ENCODE results near the gene CENPM. TPM values are rescaled to one million over a fixed set of nuclear protein-coding genes. Genes with fewer than 3 reads are reported as not detected.
"Not testable (repeated sequence)": the region's sequence is repeated elsewhere in the genome, so short reads cannot be mapped to it uniquely, and the experiment has no call there.

Gene CENPM
- total RNA-seq, 2 donors from 2014 or later, result 72.8 to 108 TPM

DNA sequence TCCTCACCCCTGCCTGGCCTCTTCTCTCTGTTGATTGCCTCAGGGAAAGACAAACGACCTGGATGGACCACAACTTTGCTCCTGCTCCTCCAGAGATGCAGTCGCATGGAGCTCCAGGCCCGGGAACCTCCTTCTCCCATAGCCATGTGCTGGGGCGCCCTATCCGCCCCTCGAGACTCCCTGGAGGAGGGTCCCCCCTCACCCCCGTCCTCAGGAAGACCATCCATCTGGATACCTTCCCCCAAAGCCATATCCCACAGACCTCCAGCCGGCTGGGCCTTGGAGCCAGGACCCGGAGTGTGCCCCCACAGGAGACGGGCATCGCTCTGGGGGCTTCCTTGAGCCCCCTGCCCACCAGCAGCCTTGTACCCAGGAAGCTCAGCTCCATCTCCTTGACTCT lies 24.5 kb upstream of the CENPM start:
- Mint-ChIP-seq H3K27ac (no peak overlapping the region), H3K9me3 (no peaks in the 10 kb centered on the region), H3K36me3 (peaks cover 0 to 5% of the 10 kb centered on the region in 2 donors)
- ATAC-seq (no peak), DNase-seq (ENCODE audit: low spot score in 2 of 2) (no peak)

- ATAC-seq (no peak), DNase-seq (ENCODE audit: low spot score in 2 of 2) (no peak)
- H3K36me3 Mint-ChIP-seq, result no peaks in the 10 kb centered on the region
- H3K9me3 Mint-ChIP-seq, result no peaks in the 10 kb centered on the region
- no peak overlapping the region for H3K27ac Mint-ChIP-seq
Observed at GRCh38 chr22:41970601-41971000, 23.6 kb upstream of the CENPM start.

DNA sequence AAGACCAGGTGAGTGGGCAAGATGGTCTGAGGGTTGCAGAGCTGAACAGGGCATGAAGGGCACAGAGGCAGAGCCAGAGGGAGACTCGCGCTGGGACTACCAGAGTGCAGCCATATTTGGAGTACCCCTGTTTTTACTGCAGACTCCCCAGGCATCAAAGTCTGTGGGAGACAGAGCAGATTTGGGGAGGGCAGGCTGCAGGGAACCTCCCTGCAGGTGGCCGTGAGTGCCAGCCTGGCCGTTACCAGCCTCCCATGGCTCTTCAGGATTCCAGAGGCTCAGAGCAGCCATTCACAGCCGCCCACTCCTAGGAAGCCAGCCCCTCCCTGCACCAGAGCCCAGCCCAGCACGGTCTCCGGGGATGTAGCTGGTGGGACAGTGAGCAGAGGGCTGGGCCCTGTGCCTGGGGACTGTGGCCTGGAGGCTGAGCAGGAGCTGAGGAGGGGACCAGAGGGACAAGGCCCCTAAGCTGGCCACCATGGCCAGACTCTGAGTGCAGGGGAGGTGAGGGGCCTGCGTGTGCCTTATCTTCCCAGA lies 22.2 kb upstream of the CENPM start, which contains the start of gene SEPTIN3:
Gene SEPTIN3 (plus strand): TSS at position 334 of the 537 bp plus-strand sequence. CDS start 2,050 bp downstream, outside the sequence.
- no peak for ATAC-seq
- Mint-ChIP-seq H3K27ac (no peak within 1 kb of the TSS), H3K9me3 (no peaks in the 10 kb centered on the region), H3K36me3 (no peaks in the 10 kb centered on the region)
- DNase-seq (ENCODE audit: low spot score in 2 of 2), result no peak

- no peaks in the 10 kb centered on the region for H3K36me3 Mint-ChIP-seq
Observed at GRCh38 chr22:41968601-41969000, 21.6 kb upstream of the CENPM start.

GRCh38 chr22:41966607-41967240 lies 19.8 kb upstream of the CENPM start:
- peak; percentile 75 to 95 for ATAC-seq
- Mint-ChIP-seq H3K9me3 (no peaks in the 10 kb centered on the region), H3K36me3 (no peaks in the 10 kb centered on the region)

More at GRCh38 chr22:41968601-41969000, 21.6 kb upstream of the CENPM start:
- ATAC-seq (no peak), DNase-seq (ENCODE audit: low spot score in 2 of 2) (no peak)
- Mint-ChIP-seq H3K9me3 (no peaks in the 10 kb centered on the region), H3K27ac (no peak overlapping the region)

DNA sequence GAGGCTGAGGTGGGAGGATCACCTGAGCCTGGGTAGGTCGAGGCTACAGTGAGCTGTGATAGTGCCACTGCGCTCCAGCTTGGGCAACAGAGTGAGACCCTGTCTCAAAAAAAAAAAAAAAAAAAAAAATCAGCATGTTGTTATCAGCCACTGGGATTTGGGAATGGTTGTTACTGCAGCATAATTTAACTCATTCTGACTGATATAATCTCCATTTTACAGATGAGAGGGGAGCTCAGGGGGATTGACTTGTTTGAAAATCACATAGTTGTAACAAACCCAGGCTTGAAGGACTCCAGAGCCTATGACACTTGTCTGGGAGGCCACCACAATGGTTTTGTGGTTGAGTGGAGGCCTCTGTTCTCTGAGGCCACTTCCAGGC lies 19.3 kb upstream of the CENPM start:
- DNase-seq (ENCODE audit: low spot score in 2 of 2) (no peak), ATAC-seq (no peak)
- Mint-ChIP-seq H3K27ac (peak overlapping the region in 1 of 2 donors; percentile 51), H3K9me3 (no peaks in the 10 kb centered on the region), H3K36me3 (no peaks in the 10 kb centered on the region)

More at GRCh38 chr22:41966607-41967240, 19.8 kb upstream of the CENPM start:
- H3K27ac Mint-ChIP-seq, result peak overlapping the region in 1 of 2 donors; percentile 51
- DNase-seq (ENCODE audit: low spot score in 2 of 2), result peak in 1 of 2 donors; percentile 36

- H3K9me3 Mint-ChIP-seq, result no peaks in the 10 kb centered on the region
- H3K36me3 Mint-ChIP-seq, result no peaks in the 10 kb centered on the region
- DNase-seq (ENCODE audit: low spot score in 2 of 2), result no peak
- ATAC-seq, result no peak
- H3K27ac Mint-ChIP-seq, result no peak overlapping the region
Observed at GRCh38 chr22:41964112-41964491, 17.1 kb upstream of the CENPM start.

DNA sequence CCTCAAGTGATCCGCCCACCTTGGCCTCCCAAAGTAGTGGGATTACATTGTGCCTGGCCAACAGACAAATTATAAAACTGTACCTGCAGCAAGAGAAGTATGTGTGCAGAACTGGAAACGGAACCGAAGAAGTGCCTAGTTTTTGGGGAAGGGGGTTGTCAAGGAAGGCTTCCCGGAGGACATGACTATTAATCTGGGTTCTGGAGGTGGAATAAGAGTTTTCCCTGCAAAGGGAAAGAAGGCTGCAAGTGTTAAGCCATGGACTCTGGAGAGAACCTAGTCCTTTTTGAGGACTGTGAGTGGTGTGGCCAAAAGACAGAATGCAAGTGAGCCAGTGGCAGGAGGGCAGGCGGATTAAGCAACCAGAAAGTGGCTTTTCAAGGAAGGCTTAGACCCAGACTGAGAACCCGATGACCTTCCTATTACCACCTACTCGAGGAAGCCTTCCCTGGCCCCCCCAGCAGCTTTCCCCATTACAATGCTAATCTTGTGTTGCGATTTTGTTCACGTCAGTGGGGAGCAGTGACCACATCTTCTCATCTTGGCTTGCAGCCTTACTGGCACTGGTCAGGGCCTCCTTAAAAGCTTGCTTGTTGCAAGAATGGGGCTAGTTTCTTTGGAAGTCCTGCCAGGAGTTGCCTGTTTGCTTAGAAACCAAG lies 16.6 kb upstream of the CENPM start:
- no peaks in the 10 kb centered on the region for H3K36me3 Mint-ChIP-seq
- no peak for DNase-seq (ENCODE audit: low spot score in 2 of 2)
- H3K9me3 Mint-ChIP-seq, result no peaks in the 10 kb centered on the region
- no peak for ATAC-seq
- no peak overlapping the region for H3K27ac Mint-ChIP-seq

DNA sequence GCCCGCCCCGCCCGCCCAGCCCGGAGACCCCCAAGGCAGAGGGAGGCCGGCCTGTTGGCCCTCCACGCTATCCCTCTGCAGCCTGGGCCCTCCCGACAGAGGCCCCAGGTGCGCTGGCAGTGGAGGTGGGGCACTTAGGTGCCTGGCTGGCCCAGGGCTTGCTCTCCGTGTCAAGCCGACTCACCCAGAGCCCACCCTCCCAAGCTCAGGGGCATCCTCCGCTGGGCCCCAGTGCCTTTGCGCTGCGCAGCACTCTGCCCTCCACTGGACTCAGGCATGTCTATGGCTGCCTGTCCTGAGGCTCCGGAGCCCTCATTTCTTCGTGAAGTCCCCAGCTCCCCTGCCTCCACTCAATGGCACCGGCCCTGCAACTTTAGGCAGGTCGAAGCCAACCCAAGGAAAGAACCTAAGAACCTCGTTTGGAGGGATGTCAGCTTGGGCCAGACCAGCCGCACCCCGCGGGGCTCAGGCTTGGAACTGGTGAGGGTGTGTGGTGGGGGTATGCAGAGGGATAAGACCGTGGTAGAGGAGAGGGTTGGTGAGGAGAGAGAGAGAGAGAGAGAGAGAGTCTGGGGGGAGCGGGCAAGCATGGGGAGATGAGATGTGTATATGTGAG lies 11.1 kb upstream of the CENPM start:
- peak in 1 of 2 donors; percentile 69 for ATAC-seq
- Mint-ChIP-seq H3K9me3 (no peaks in the 10 kb centered on the region), H3K27ac (no peak overlapping the region), H3K36me3 (no peaks in the 10 kb centered on the region)
- no peak for DNase-seq (ENCODE audit: low spot score in 2 of 2)

- H3K36me3 Mint-ChIP-seq, result peaks cover 0 to 5% of the 10 kb centered on the region in 2 donors
- no peak overlapping the region for H3K27ac Mint-ChIP-seq
- no peak for DNase-seq (ENCODE audit: low spot score in 2 of 2)
- no peaks in the 10 kb centered on the region for H3K9me3 Mint-ChIP-seq
- ATAC-seq, result no peak
Observed at GRCh38 chr22:41952713-41953112, 5.8 kb upstream of the CENPM start.

- ATAC-seq, result no peak
- H3K36me3 Mint-ChIP-seq, result peaks cover 0 to 10% of the 10 kb centered on the region in 2 donors
Observed at GRCh38 chr22:41951898-41952474, 5.0 kb upstream of the CENPM start, which contains the start of gene SMIM45. TSS of gene SMIM45 (plus strand) at chr22:41952150.

DNA sequence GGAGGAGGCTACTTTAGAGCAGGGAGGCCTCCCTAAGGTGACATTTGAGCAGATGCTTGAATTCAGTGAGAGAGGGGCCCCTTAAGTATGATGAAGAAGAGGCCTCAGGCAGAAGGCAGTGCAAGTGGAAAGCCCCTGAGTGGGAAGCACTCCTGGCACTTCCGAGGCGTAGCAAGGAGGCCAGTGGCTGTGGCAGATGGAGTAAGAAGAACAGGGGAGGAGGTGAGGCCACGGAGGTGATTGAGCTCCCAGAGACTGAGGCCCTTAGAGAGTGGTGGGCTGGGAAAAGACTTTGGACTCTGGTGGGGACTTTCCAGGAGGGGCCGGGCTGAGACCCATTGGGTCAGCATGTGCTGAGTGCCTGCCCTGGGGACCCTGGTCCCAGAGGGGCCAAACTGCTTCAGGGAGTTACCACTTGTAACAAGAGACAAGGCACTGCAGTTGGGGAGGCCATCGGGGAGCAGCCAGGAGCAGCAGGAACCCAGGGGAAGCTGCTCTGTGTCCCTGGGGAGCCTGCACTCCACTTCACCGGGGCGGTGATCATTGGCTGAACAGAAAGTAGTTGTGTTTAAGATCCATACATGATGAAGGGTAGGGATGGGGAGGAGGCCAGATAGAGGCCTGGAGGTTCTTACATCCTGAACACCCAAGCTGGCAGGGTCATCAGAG lies 2.5 kb upstream of the CENPM start:
- Mint-ChIP-seq H3K27ac (peak overlapping the region; percentile 18 to 35), H3K9me3 (no peaks in the 10 kb centered on the region), H3K36me3 (peaks cover 19 to 34% of the 10 kb centered on the region in 2 donors)
- DNase-seq (ENCODE audit: low spot score in 2 of 2) (no peak), ATAC-seq (no peak)

More at GRCh38 chr22:41951898-41952474, 5.0 kb upstream of the CENPM start, which contains the start of gene SMIM45:
- Mint-ChIP-seq H3K27ac (no peak within 1 kb of the TSS), H3K9me3 (no peaks in the 10 kb centered on the region)
- DNase-seq (ENCODE audit: low spot score in 2 of 2), result no peak

DNA sequence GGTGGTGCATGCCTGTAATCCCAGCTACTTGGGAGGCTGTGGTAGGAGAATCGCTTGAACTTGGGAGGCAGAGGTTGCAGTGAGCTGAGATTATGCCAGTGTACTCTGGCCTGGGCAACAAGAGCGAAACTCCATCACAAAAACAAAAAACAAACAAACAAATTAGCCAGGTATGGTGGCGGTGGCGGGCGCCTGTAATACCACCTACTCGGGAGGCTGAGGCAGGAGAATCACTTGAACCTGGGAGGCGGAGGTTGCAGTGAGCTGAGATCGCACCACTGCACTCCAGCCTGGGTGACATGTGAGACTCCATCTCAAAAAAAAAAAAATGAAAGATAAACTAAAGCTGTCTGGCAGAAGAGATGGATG lies 2.0 kb upstream of the CENPM start:
- peaks cover 22 to 36% of the 10 kb centered on the region in 2 donors for H3K36me3 Mint-ChIP-seq
- H3K9me3 Mint-ChIP-seq; DNase-seq (ENCODE audit: low spot score in 2 of 2); ATAC-seq: not testable (repeated sequence)
- H3K27ac Mint-ChIP-seq, result peak overlapping the region; percentile 18 to 35

DNA sequence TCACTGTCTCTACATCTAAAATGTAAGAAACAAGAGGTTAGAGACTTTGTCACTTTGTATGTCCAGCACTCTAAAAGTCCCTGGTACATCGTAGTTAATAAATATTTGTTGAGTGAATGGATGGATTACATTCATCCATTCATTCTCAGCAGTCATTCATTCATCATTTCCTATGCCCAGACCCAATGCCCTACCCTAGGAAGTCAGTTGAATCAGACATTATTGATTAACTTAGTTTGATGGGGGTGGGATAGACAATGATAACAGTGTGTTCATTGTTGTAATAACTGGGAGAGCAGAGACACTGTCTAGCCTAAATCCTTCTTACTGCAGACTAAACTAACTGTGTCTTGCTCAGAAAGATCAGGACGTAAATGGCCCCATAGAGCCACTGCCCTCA lies 1.2 kb upstream of the CENPM start:
- no peak for DNase-seq (ENCODE audit: low spot score in 2 of 2)
- no peaks in the 10 kb centered on the region for H3K9me3 Mint-ChIP-seq
- H3K27ac Mint-ChIP-seq, result no peak overlapping the region
- no peak for ATAC-seq
- peaks cover 29 to 44% of the 10 kb centered on the region in 2 donors for H3K36me3 Mint-ChIP-seq

DNA sequence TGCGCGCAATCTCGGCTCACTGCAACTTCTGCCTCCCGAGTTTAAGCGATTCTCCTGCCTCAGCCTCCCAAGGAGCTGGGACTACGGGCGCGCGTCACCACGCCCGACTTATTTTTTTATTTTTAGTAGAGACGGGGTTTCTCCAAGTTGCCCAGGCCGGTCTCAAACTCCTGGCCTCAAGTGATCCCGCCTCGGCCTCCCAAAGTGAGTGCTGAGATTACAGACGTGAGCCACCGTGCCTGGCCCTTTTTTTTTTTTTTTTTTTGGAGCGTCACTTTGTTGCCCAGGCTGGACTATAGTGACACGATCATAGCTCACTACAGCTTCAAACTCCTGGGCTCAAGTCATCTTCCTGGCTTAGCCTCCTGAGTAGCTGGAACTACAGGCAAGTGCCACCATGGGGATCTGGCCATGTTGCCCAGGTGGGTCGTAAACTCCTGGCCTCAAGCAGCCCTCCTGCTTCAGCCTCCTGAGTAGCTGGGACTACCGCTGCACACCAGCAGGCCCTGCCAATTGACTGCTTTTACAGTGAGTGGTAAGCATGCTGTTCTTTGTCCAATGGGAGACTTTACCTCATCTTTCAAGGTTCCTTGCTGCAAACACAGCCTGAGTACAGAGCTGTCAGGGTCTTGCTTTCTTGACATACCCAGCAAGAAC lies 600 bp upstream of the CENPM start:
- ATAC-seq, result no peak
- DNase-seq (ENCODE audit: low spot score in 2 of 2), result no peak
- no peaks in the 10 kb centered on the region for H3K9me3 Mint-ChIP-seq
- peaks cover 33 to 48% of the 10 kb centered on the region in 2 donors for H3K36me3 Mint-ChIP-seq
- H3K27ac Mint-ChIP-seq, result peak overlapping the region; percentile 79 to 93

- H3K27ac Mint-ChIP-seq, result peak overlapping the region; percentile 45 to 95
- ATAC-seq (no peak), DNase-seq (ENCODE audit: low spot score in 2 of 2) (no peak)
- peaks cover 57 to 70% of the 10 kb centered on the region in 2 donors for H3K36me3 Mint-ChIP-seq
- no peaks in the 10 kb centered on the region for H3K9me3 Mint-ChIP-seq
Observed at GRCh38 chr22:41943661-41944209, 3.2 kb downstream of the CENPM start.

Measured in activated naive CD4-positive, alpha-beta T cell treated with anti-CD3 and anti-CD28 coated beads, Interleukin-2, amount 50 U/mL, for 72 hours (primary cell).